ENCODE measurements around the gene GCN1.

The GCN1 gene

GRCh38 chr12:120116441-120116791 is 78.1 kb downstream of the GCN1 start, which contains the start of gene RAB35:
Gene RAB35, minus strand, starts transcription at chr12:120116753. Its CDS starts 103 bp downstream, at chr12:120116650.
- no peak for DNase-seq

- DNase-seq, result peak in 1 of 5 donors; percentile 50
Observed at GRCh38 chr12:120115692-120116440, 78.6 kb downstream of the GCN1 start.

GRCh38 chr12:120115066-120115465 is 79.4 kb downstream of the GCN1 start:
- no peak for DNase-seq

- peak; percentile 29 to 66 (median 36) for DNase-seq
Observed at GRCh38 chr12:120110550-120111501, 83.7 kb downstream of the GCN1 start.

GRCh38 chr12:120109570-120110267 is 84.8 kb downstream of the GCN1 start:
- no peak for DNase-seq

- no peak for DNase-seq
Observed at GRCh38 chr12:120106151-120106550, 88.4 kb downstream of the GCN1 start.

GRCh38 chr12:120103371-120103770 is 91.1 kb downstream of the GCN1 start:
- DNase-seq, result no peak

GRCh38 chr12:120103044-120103338 is 91.5 kb downstream of the GCN1 start:
- no peak for DNase-seq

GRCh38 chr12:120102189-120103043 is 92.1 kb downstream of the GCN1 start:
- no peak for DNase-seq

- no peak for DNase-seq
Observed at GRCh38 chr12:120101617-120102016, 92.9 kb downstream of the GCN1 start.

- DNase-seq, result no peak
Observed at GRCh38 chr12:120101182-120101581, 93.3 kb downstream of the GCN1 start.

- no peak for DNase-seq
Observed at GRCh38 chr12:120100630-120101029, 93.9 kb downstream of the GCN1 start.

- no peak for DNase-seq
Observed at GRCh38 chr12:120099738-120100137, 94.8 kb downstream of the GCN1 start.

GRCh38 chr12:120098756-120099470 is 95.6 kb downstream of the GCN1 start:
- DNase-seq, result no peak

- DNase-seq, result no peak
Observed at GRCh38 chr12:120096671-120097202, 97.8 kb downstream of the GCN1 start.

GRCh38 chr12:120095736-120096135 is 98.8 kb downstream of the GCN1 start:
- no peak for DNase-seq

GRCh38 chr12:120095331-120095730 is 99.2 kb downstream of the GCN1 start:
- DNase-seq, result no peak

- DNase-seq, result no peak
Observed at GRCh38 chr12:120094485-120094884, 100.0 kb downstream of the GCN1 start.

- no peak for DNase-seq
Observed at GRCh38 chr12:120093592-120094355, 100.7 kb downstream of the GCN1 start.

- DNase-seq, result no peak
Observed at GRCh38 chr12:120093336-120093591, 101.3 kb downstream of the GCN1 start.
